ENCODE results near the gene L3MBTL4. TPM values are rescaled to one million over a fixed set of nuclear protein-coding genes. Genes with fewer than 3 reads are reported as not detected.

L3MBTL4 gene
- polyA plus RNA-seq, 3 donors from 2014 or later, result 3.9 to 6.7 (median 4.1) TPM

DNA sequence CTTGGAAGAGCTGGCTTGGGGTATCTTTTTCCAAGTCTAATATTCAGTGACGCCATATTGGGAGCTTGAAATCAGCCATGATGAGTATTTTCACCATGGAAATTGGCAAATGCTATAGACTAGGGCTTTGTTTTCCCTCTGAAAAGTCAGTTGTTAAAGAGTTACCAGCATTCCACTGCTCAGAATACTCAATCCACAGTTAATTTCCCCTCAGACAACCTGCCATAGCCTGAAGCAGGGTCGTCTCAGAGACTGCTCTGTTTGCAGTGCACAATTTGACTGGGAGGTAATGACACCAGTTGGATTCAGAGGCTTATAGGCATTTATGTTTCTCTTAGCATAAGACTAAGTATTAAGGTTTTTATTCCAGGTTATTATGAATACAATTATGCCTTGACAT is 483.9 kb downstream of the L3MBTL4 start:
- no peaks in the 10 kb centered on the region for H3K4me1 Mint-ChIP-seq
- H3K4me3 Mint-ChIP-seq, result no peak overlapping the region
- no peaks in the 10 kb centered on the region for H3K36me3 Mint-ChIP-seq
- H3K27me3 Mint-ChIP-seq (ENCODE audit: low read depth in 3 of 3), result peaks cover 0 to 6% (median 6%) of the 10 kb centered on the region in 3 donors
- no peak overlapping the region for H3K27ac Mint-ChIP-seq
- no peak for DNase-seq
- peaks cover under 1 to 11% (median 3%) of the 10 kb centered on the region in 6 donors for H3K9me3 Mint-ChIP-seq

DNA sequence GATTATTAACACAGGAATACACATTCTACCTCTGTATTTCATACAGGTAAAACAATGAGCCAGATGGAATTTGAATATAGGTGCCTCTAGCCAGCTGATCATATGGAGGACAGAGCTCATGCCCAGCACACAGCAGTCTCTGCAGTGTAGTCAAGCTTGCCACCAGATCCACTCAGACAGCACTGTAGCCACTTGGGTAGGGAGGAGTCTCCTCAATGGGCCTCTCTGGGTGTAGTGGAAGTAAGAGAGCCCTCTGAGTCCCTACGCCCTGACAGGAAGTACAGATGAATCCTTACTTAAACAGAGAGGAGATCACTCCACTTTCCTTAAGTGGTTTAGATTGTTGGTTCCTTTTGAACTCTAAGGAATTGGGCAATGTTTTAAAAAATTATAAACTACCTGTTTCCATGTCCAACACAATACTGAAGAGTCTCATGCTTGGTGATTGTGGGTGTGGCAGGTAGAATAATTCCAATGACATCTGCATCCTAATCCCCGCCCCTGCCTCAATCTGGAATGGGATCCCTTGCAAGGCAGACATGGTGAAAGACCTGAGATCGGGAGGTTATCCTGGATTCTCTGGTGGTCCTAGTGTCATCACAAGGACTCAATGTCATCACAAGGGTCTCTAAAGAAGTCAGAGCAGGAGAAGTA is 496.4 kb downstream of the L3MBTL4 start:
- H3K9me3 Mint-ChIP-seq, result peaks cover 0 to 2% (median 0%) of the 10 kb centered on the region in 6 donors
- H3K27me3 Mint-ChIP-seq (ENCODE audit: low read depth in 3 of 3), result peaks cover 0 to 6% (median 2%) of the 10 kb centered on the region in 3 donors
- H3K4me1 Mint-ChIP-seq, result no peaks in the 10 kb centered on the region
- H3K36me3 Mint-ChIP-seq, result no peaks in the 10 kb centered on the region
- DNase-seq, result no peak
- H3K27ac Mint-ChIP-seq, result no peak overlapping the region
- H3K4me3 Mint-ChIP-seq, result no peak overlapping the region

DNA sequence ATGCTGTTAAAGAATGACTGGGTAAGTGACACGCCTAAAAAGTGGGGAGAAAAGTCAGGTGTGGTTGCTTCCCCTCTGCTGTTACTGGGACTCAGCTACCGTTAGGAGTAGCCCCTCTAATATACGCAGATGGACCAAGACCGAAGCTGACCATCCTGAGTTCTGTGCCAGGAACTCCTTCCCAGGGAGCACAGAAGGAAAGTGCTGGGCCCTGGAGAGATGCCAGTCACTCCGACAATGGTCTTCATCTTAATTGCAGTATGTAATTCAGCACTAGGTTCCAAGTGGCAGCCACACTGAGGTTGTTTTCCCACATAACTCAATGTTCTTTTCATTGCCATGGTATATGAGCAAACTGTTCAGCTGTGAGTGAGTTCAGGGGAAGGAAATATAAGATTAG is 499.8 kb downstream of the L3MBTL4 start:
- H3K36me3 Mint-ChIP-seq, result no peaks in the 10 kb centered on the region
- H3K4me1 Mint-ChIP-seq, result no peaks in the 10 kb centered on the region
- peaks cover 0 to 7% (median 0%) of the 10 kb centered on the region in 3 donors for H3K27me3 Mint-ChIP-seq (ENCODE audit: low read depth in 3 of 3)
- no peak overlapping the region for H3K4me3 Mint-ChIP-seq
- no peak overlapping the region for H3K27ac Mint-ChIP-seq
- DNase-seq, result no peak
- H3K9me3 Mint-ChIP-seq, result no peaks in the 10 kb centered on the region

DNA sequence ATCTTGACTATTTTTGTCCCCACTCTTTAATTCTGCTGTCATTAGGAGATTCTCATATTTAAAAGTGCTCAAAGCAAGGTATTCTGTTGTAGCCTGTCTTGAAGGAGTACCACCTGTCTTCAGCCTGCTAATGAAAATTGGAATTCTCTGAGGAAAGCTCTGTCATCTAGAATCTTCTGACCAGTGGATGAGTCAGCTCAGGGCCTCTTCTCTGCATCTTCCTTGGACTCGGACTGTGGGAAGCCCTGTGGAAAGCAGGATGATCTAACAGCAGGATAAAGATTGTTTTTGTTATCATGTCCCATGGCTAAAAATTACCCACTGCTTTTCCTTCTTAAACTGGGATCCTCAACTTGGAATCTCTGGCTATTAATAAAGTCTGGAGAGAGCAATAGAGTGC is 500.7 kb downstream of the L3MBTL4 start:
- H3K4me1 Mint-ChIP-seq, result no peaks in the 10 kb centered on the region
- DNase-seq, result no peak
- H3K36me3 Mint-ChIP-seq, result no peaks in the 10 kb centered on the region
- H3K4me3 Mint-ChIP-seq, result no peak overlapping the region
- H3K9me3 Mint-ChIP-seq, result no peaks in the 10 kb centered on the region
- peaks cover 0 to 8% (median 0%) of the 10 kb centered on the region in 3 donors for H3K27me3 Mint-ChIP-seq (ENCODE audit: low read depth in 3 of 3)
- no peak overlapping the region for H3K27ac Mint-ChIP-seq

DNA sequence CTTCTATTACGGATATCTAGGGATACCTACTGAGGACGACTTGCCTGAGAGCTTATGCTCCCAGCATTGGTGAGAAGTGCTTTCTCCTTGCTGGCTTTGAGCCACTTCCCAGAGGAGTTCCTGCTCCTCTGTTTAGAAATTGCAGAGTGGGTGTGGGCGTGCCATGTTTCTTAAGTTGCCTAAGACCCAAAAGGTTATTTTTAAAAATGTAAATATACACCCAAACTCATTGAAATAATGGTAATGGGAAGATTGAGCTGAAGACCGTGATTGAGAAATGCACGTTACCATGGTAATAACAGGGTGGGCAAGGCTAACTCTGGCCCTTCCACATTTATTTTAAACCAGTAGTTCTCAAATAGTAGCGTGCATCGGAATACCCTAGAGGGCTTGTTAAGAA is 502.1 kb downstream of the L3MBTL4 start:
- Mint-ChIP-seq H3K27ac (no peak overlapping the region), H3K36me3 (no peaks in the 10 kb centered on the region), H3K4me3 (no peak overlapping the region), H3K4me1 (no peaks in the 10 kb centered on the region), H3K9me3 (no peaks in the 10 kb centered on the region), H3K27me3 (ENCODE audit: low read depth in 3 of 3) (peaks cover 0 to 11% (median 0%) of the 10 kb centered on the region in 3 donors)
- DNase-seq, result no peak

DNA sequence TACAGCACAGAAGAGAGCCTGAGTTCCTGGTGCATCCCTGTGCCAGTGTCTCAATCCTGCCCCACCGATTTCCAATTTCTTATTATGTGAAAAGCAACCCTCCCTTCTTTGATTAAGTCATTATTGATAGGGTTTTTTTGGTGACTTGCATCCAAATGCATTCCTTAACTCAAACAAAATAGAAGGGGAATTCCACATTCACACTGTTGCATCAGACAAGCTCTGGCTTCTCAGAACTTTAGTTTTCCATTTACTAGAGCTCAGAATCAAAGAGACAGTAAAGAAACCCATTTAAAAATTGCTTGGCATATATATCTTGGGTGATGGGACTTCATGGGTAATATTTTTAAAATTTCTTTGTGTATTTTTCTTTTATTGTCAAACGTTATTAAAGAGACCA is 505.6 kb downstream of the L3MBTL4 start:
- H3K4me3 Mint-ChIP-seq, result no peak overlapping the region

More for the DNA sequence above, 505.6 kb downstream of the L3MBTL4 start:
- no peaks in the 10 kb centered on the region for H3K9me3 Mint-ChIP-seq
- no peak overlapping the region for H3K27ac Mint-ChIP-seq
- peaks cover 4 to 15% (median 8%) of the 10 kb centered on the region in 3 donors for H3K27me3 Mint-ChIP-seq (ENCODE audit: low read depth in 3 of 3)
- no peaks in the 10 kb centered on the region for H3K36me3 Mint-ChIP-seq
- no peak for DNase-seq
- no peaks in the 10 kb centered on the region for H3K4me1 Mint-ChIP-seq

All from immature natural killer cell (primary cell).